Measurements from ENCODE around the gene RAPSN. TPM values are rescaled to one million over a fixed set of nuclear protein-coding genes. Genes with fewer than 3 reads are reported as not detected.

Gene RAPSN
- total RNA-seq, 1 experiment from 2014 or later = 1.0 TPM

DNA sequence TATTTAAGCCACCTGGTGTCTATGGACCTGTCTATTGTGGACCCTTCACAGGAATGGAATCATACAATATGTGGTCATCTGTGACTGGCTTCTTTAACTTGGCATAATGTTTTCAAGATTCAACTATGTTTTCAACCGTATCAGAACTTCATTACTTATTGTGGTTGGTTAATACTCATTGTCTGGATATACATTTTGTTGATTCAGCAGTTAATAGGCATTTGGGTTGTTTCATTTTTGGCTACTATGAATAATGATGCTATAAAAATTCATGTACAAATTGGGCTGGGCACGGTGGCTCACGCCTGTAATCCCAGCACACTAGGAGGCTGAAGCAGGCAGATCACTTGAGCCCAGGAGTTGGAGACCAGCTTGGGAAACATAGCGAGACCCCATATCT, 2.5 kb upstream of the RAPSN start:
- Histone ChIP-seq H3K9me3 (ENCODE audit: low read depth, low read length, poor library complexity, severe bottlenecking) (no peaks in the 10 kb centered on the region), H3K36me3 (ENCODE audit: insufficient read depth, low read length, poor library complexity, severe bottlenecking) (no peaks in the 10 kb centered on the region), H3K27ac (ENCODE audit: low read depth, low read length, poor library complexity, severe bottlenecking) (no peak overlapping the region), H3K4me3 (ENCODE audit: low read depth, low read length, poor library complexity, severe bottlenecking) (no peak overlapping the region), H3K4me1 (ENCODE audit: insufficient read depth, low read length, poor library complexity, severe bottlenecking) (no peaks in the 10 kb centered on the region), H3K27me3 (replicated peaks; ENCODE audit: insufficient read depth, low read depth, low read length, poor library complexity) (no peaks in the 10 kb centered on the region)
- no peak for DNase-seq (ENCODE audit: low spot score)
- POLR2A ChIA-PET (ENCODE audit: low non-redundant PET) = no interaction called here
- CTCF ChIA-PET = no interaction called here
- TF ChIP-seq EZH2 (IDR thresholded peaks at IDR 0.05; ENCODE audit: borderline replicate concordance, low read depth, low read length, poor library complexity, severe bottlenecking) = no peak
- TF ChIP-seq, protein P1, sequence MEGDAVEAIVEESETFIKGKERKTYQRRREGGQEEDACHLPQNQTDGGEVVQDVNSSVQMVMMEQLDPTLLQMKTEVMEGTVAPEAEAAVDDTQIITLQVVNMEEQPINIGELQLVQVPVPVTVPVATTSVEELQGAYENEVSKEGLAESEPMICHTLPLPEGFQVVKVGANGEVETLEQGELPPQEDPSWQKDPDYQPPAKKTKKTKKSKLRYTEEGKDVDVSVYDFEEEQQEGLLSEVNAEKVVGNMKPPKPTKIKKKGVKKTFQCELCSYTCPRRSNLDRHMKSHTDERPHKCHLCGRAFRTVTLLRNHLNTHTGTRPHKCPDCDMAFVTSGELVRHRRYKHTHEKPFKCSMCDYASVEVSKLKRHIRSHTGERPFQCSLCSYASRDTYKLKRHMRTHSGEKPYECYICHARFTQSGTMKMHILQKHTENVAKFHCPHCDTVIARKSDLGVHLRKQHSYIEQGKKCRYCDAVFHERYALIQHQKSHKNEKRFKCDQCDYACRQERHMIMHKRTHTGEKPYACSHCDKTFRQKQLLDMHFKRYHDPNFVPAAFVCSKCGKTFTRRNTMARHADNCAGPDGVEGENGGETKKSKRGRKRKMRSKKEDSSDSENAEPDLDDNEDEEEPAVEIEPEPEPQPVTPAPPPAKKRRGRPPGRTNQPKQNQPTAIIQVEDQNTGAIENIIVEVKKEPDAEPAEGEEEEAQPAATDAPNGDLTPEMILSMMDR (conservative IDR thresholded peaks at IDR 0.05; ENCODE audit: low read depth, low read length) = no peak
- intact Hi-C loops (cut with micrococcal nuclease; ENCODE audit: unreplicated experiment) = loop anchor here (5.0 kb wide), 1 partner anchor 274 kb away; the partner anchor contains the start of gene ARFGAP2
- no TSS peak for BruUV-seq (replicated peaks)

DNA sequence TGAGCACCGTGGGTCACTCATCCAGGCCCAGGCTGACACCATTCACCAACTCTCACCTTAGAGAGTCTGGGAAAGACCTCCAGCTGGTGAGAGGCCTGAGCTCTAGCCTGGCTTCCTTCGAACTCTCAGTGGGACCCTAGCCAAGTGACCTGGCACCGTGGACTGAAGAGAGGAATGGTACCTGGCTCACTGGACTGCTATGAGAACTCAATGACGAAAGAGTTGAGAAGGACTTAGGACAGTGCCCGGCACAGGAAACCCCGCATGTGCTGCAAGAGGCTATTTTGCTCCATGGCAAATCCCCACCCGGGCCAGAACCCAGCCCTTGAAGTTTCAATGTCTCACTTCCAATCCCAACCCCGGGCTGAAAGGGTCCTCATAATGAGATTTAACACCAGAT, 605 bp upstream of the RAPSN start:
- no peak for DNase-seq (ENCODE audit: low spot score)

DNA sequence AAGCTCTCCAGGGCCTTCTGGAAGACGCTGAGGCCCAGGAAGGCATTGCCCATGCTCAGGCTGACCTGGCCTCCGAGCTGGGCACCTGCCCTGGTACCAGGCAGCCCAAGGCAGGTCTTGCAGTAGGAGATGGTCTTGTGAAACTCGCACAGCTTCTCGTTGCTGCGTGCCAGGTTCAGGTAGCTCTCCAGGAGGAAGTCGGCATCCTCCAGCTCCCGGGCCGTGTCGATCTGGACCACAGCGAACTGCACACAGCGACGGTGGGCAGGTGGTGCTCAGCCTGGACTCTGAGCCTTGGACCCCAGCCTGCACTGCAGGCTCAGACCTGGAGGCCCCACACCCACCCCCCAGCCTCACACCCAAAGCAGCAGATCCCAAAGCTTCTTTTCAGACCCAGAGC, 1.0 kb downstream of the RAPSN start:
- Histone ChIP-seq H3K36me3 (ENCODE audit: insufficient read depth, low read length, poor library complexity, severe bottlenecking) (no peaks in the 10 kb centered on the region), H3K27ac (ENCODE audit: low read depth, low read length, poor library complexity, severe bottlenecking) (no peak overlapping the region), H3K4me3 (ENCODE audit: low read depth, low read length, poor library complexity, severe bottlenecking) (no peak overlapping the region), H3K9me3 (ENCODE audit: low read depth, low read length, poor library complexity, severe bottlenecking) (no peaks in the 10 kb centered on the region), H3K4me1 (ENCODE audit: insufficient read depth, low read length, poor library complexity, severe bottlenecking) (no peaks in the 10 kb centered on the region), H3K27me3 (replicated peaks; ENCODE audit: insufficient read depth, low read depth, low read length, poor library complexity) (no peaks in the 10 kb centered on the region)
- TF ChIP-seq, protein P1 (conservative IDR thresholded peaks at IDR 0.05; ENCODE audit: low read depth, low read length) = no peak
- TF ChIP-seq EZH2 (IDR thresholded peaks at IDR 0.05; ENCODE audit: borderline replicate concordance, low read depth, low read length, poor library complexity, severe bottlenecking) = no peak
- CTCF ChIA-PET = no interaction called here
- no TSS peak for BruUV-seq (replicated peaks)
- intact Hi-C loops (cut with micrococcal nuclease; ENCODE audit: unreplicated experiment) = no loop called here
- no peak for DNase-seq (ENCODE audit: low spot score)
- POLR2A ChIA-PET (ENCODE audit: low non-redundant PET) = interaction anchor here (0.5 kb wide), 1 partner anchor 488 kb away, joined by 17 read pairs; no protein-coding TSS in a partner anchor

More for the DNA sequence above, 605 bp upstream of the RAPSN start:
- Histone ChIP-seq H3K4me1 (ENCODE audit: insufficient read depth, low read length, poor library complexity, severe bottlenecking) (no peaks in the 10 kb centered on the region), H3K27ac (ENCODE audit: low read depth, low read length, poor library complexity, severe bottlenecking) (no peak overlapping the region), H3K36me3 (ENCODE audit: insufficient read depth, low read length, poor library complexity, severe bottlenecking) (no peaks in the 10 kb centered on the region), H3K9me3 (ENCODE audit: low read depth, low read length, poor library complexity, severe bottlenecking) (no peaks in the 10 kb centered on the region), H3K4me3 (ENCODE audit: low read depth, low read length, poor library complexity, severe bottlenecking) (no peak overlapping the region), H3K27me3 (replicated peaks; ENCODE audit: insufficient read depth, low read depth, low read length, poor library complexity) (no peaks in the 10 kb centered on the region)
- ChIA-PET CTCF (no interaction called here), POLR2A (ENCODE audit: low non-redundant PET) (no interaction called here)
- intact Hi-C loops (cut with micrococcal nuclease; ENCODE audit: unreplicated experiment) = no loop called here
- TF ChIP-seq EZH2 (IDR thresholded peaks at IDR 0.05; ENCODE audit: borderline replicate concordance, low read depth, low read length, poor library complexity, severe bottlenecking) = no peak
- TF ChIP-seq, protein P1 (conservative IDR thresholded peaks at IDR 0.05; ENCODE audit: low read depth, low read length) = no peak
- no TSS peak for BruUV-seq (replicated peaks)
